NT2/D1 (cell line): ENCODE data around the gene IGLON5.
A peak's percentile ranks its signal among the peaks of the same experiment; 100 is the strongest.

ENCODE experiments used
- DNase-seq: peaks from one replicate; pipeline ENCODE4 v3.0.0-alpha.2; 2011; ENCODE audit warnings: low read depth, low spot score
- H3K27me3 ChIP-seq: 2 replicates; pipeline ENCODE4 v1.6.0; 2011; ENCODE audit warnings: mild to moderate bottlenecking; ENCODE audit not compliant: insufficient read length, insufficient read depth
- H3K36me3 ChIP-seq: 2 replicates; pipeline ENCODE4 v1.6.1; 2011; ENCODE audit warnings: mild to moderate bottlenecking, low read length, mixed read lengths; ENCODE audit not compliant: insufficient read depth, insufficient read length
- H3K4me1 ChIP-seq: 2 replicates; pipeline ENCODE4 v1.5.1; 2011; ENCODE audit not compliant: insufficient read depth, insufficient read length
- H3K4me3 ChIP-seq: 2 replicates; pipeline ENCODE4 v1.5.1; 2011; ENCODE audit warnings: low read depth; ENCODE audit not compliant: insufficient read length
- H3K9ac ChIP-seq: 2 replicates; pipeline ENCODE4 v1.6.0; 2011; ENCODE audit warnings: low read depth; ENCODE audit not compliant: insufficient read length
- H3K9me3 ChIP-seq: 2 replicates; pipeline ENCODE4 v1.5.1; 2011; ENCODE audit warnings: mild to moderate bottlenecking, low read length; ENCODE audit not compliant: insufficient read depth
- SUZ12 ChIP-seq: IDR thresholded peaks from 2 replicates; pipeline ENCODE4 v1.6.1; 2011; ENCODE audit not compliant: insufficient read length, insufficient read depth; ENCODE audit errors: extremely low read depth
- YY1 ChIP-seq: IDR thresholded peaks from 2 replicates; pipeline ENCODE4 v1.6.1; 2011; ENCODE audit not compliant: insufficient read length, insufficient read depth
- ZNF274 ChIP-seq: IDR thresholded peaks from 2 replicates; pipeline ENCODE4 v1.6.1; 2011; ENCODE audit warnings: mild to moderate bottlenecking, low read depth, low read length

IGLON5 gene

GRCh38 chr19:51285682-51286081 is 25.8 kb upstream of the IGLON5 start:
- Histone ChIP-seq H3K36me3 (no peaks in the 10 kb centered on the region), H3K4me3 (no peak overlapping the region), H3K27me3 (no peaks in the 10 kb centered on the region), H3K9me3 (no peaks in the 10 kb centered on the region; the same call in 1 of the 2 replicates), H3K4me1 (no peaks in the 10 kb centered on the region), H3K9ac (no peak overlapping the region)
- DNase-seq, result no peak
- TF ChIP-seq ZNF274 (no peak), SUZ12 (no peak), YY1 (no peak)

- Histone ChIP-seq H3K9me3 (no peaks in the 10 kb centered on the region; the same call in 1 of the 2 replicates), H3K36me3 (no peaks in the 10 kb centered on the region), H3K4me1 (peaks cover 7% of the 10 kb centered on the region), H3K9ac (no peak overlapping the region), H3K4me3 (no peak overlapping the region), H3K27me3 (no peaks in the 10 kb centered on the region)
- TF ChIP-seq YY1, result no peak
- no peak for TF ChIP-seq SUZ12
- no peak for TF ChIP-seq ZNF274
- DNase-seq, result no peak
Observed at GRCh38 chr19:51289635-51290034, 21.8 kb upstream of the IGLON5 start.

GRCh38 chr19:51292971-51293370 is 18.5 kb upstream of the IGLON5 start:
- H3K27me3 ChIP-seq, result no peaks in the 10 kb centered on the region
- H3K9ac ChIP-seq, result peak overlapping the region; percentile 10
- H3K9me3 ChIP-seq, result no peaks in the 10 kb centered on the region; the same call in 1 of the 2 replicates
- H3K36me3 ChIP-seq, result no peaks in the 10 kb centered on the region
- peaks cover 24% of the 10 kb centered on the region for H3K4me1 ChIP-seq
- H3K4me3 ChIP-seq, result no peak overlapping the region
- peak; percentile 56 for DNase-seq
- TF ChIP-seq ZNF274, result no peak
- TF ChIP-seq SUZ12, result no peak
- TF ChIP-seq YY1, result no peak

- Histone ChIP-seq H3K9ac (no peak overlapping the region), H3K4me1 (peaks cover 24% of the 10 kb centered on the region), H3K4me3 (no peak overlapping the region), H3K9me3 (no peaks in the 10 kb centered on the region; the same call in 1 of the 2 replicates), H3K27me3 (no peaks in the 10 kb centered on the region), H3K36me3 (no peaks in the 10 kb centered on the region)
- no peak for DNase-seq
- TF ChIP-seq SUZ12 (no peak), YY1 (no peak)
Observed at GRCh38 chr19:51293571-51294210, 17.8 kb upstream of the IGLON5 start.

- DNase-seq, result no peak
- no peak overlapping the region for H3K4me3 ChIP-seq
- H3K9ac ChIP-seq, result peak overlapping the region; percentile 8
Observed at GRCh38 chr19:51294211-51294976, 17.1 kb upstream of the IGLON5 start.

GRCh38 chr19:51294977-51295375 is 16.5 kb upstream of the IGLON5 start:
- Histone ChIP-seq H3K9me3 (no peaks in the 10 kb centered on the region), H3K27me3 (no peaks in the 10 kb centered on the region), H3K36me3 (no peaks in the 10 kb centered on the region), H3K4me3 (no peak overlapping the region), H3K4me1 (peaks cover 24% of the 10 kb centered on the region), H3K9ac (peak overlapping the region; percentile 8)
- no peak for DNase-seq
- no peak for TF ChIP-seq ZNF274
- no peak for TF ChIP-seq YY1
- no peak for TF ChIP-seq SUZ12

More at GRCh38 chr19:51294211-51294976, 17.1 kb upstream of the IGLON5 start:
- Histone ChIP-seq H3K4me1 (peaks cover 24% of the 10 kb centered on the region), H3K36me3 (no peaks in the 10 kb centered on the region), H3K9me3 (no peaks in the 10 kb centered on the region; the same call in 1 of the 2 replicates), H3K27me3 (no peaks in the 10 kb centered on the region)
- TF ChIP-seq YY1, result no peak
- TF ChIP-seq ZNF274, result no peak
- TF ChIP-seq SUZ12, result no peak

GRCh38 chr19:51295382-51296126 is 15.9 kb upstream of the IGLON5 start:
- DNase-seq, result no peak
- Histone ChIP-seq H3K36me3 (no peaks in the 10 kb centered on the region), H3K9ac (peak overlapping the region; percentile 53), H3K27me3 (no peaks in the 10 kb centered on the region), H3K4me1 (peaks cover 24% of the 10 kb centered on the region), H3K9me3 (no peaks in the 10 kb centered on the region), H3K4me3 (no peak overlapping the region)
- no peak for TF ChIP-seq YY1
- TF ChIP-seq SUZ12, result no peak
- TF ChIP-seq ZNF274, result no peak
